Measurements from ENCODE around the gene SMIM23. TPM values are rescaled to one million over a fixed set of nuclear protein-coding genes. Genes with fewer than 3 reads are reported as not detected.

SMIM23 gene
- total and polyA plus RNA-seq, 2 of the 4 experiments (the other 2 are of a cell fraction) = not detected

DNA sequence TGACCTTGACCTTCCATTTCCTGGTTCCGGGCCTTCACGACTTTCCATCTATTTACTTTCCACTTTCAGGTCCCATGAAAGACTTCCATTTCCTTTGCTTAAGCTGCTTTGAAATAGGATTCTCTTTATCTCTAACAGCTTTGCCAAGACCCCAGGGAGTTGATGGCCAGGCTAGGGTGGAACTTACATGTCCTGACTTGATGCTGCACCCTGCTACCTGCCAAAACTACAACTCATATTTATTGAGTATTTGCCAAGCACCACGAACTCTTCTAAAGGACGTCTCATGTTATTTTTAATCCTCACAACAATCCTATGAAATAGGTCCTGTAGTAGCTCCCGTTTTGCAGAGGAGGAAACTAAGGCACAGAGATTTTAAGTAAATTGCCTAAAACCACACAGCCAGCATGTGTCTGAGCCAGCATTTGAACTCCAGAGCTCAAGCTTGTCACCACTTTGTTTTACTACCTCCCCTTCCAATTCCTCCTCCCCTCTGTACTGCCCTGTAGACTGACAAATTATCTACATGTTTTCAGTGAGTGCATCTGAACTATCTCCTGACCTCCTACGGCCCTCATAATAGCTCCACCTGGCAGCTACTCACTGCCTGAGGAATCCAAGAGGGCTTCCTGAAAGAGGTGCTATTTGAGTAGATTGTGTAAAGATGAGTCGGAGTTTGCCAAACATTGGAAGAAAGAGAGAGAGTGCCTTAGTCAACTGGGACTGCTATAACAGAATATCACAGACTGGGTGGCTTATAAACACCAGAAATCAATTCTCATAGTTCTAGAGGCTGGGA lies 38.4 kb upstream of the SMIM23 start (continued):
- TF ChIP-seq POLR2A (IDR thresholded peaks at IDR 0.05; ENCODE audit: low read depth, low read length) = no peak

DNA sequence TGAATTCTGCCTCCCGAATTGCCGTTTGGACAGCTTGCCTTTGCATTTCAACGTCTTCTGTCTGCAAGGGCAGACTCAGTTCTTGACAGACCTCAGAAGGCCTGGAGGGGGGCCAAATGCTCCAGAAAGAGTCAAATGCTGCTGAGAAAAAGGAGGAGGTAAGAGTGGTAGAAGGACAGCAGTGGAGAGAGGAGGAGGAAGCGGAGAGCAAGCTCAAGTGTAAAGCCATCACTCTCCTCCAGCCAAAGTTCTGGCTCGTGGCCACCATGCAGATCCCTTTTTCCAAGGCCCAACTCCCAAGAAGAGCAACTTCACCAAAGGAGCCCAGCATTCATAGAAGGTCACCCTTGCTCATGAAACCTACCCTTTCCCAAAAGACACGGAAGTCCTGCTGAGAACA lies 36.9 kb upstream of the SMIM23 start:
- H4K91ac ChIP-seq (ENCODE audit: insufficient read depth, low read depth, low read length) = no peak overlapping the region
- H2AK9ac ChIP-seq (replicated peaks; ENCODE audit: low read depth, low read length, poor library complexity) = no peak overlapping the region
- POLR2A ChIA-PET (ENCODE audit: unreplicated experiment) = no interaction called here
- no peak overlapping the region for H4K5ac ChIP-seq (ENCODE audit: low read depth, low read length)
- CTCF ChIA-PET = interaction anchor here (0.6 kb wide), 1 partner anchor 49 kb away, joined by 6 read pairs; no protein-coding TSS in a partner anchor
- no peak overlapping the region for H3K23ac ChIP-seq (ENCODE audit: low read depth, low read length)
- no peak overlapping the region for H3K9ac ChIP-seq (ENCODE audit: low read depth, low read length)
- no peak overlapping the region for H3K18ac ChIP-seq (ENCODE audit: low read depth, low read length)
- peaks cover 6% of the 10 kb centered on the region; the same call in 1 of the 2 replicates for H3K27me3 ChIP-seq (ENCODE audit: control insufficient read depth, insufficient read depth, low read length)
- H3K4ac ChIP-seq (ENCODE audit: low read depth, low read length) = no peak overlapping the region
- no peak overlapping the region for H2AFZ ChIP-seq (replicated peaks; ENCODE audit: low read length, poor library complexity)
- no peak overlapping the region for H2BK5ac ChIP-seq (ENCODE audit: low read depth, low read length, poor library complexity, severe bottlenecking)
- H3K9me3 ChIP-seq (ENCODE audit: control insufficient read depth, insufficient read depth, low read length) = no peaks in the 10 kb centered on the region
- no peak overlapping the region for H3K14ac ChIP-seq (replicated peaks; ENCODE audit: low read depth, low read length)
- no peak overlapping the region for H3K27ac ChIP-seq (ENCODE audit: insufficient read depth, low read length)
- intact Hi-C loops (cut with micrococcal nuclease) (no loop called here), in situ Hi-C loops (cut with MboI; ENCODE audit: low sequenced_read_pairs) (no loop called here), dilution Hi-C loops (cut with HindIII; ENCODE audit: low sequenced_read_pairs, unreplicated experiment) (no loop called here)
- BruUV-seq (replicated peaks) = no TSS peak
- DNase-seq (no peak), ATAC-seq (ENCODE audit: low read depth) (no peak)
- no peak overlapping the region for H2BK120ac ChIP-seq (ENCODE audit: low read depth, low read length)
- H2BK15ac ChIP-seq (ENCODE audit: low read depth, low read length) = no peak overlapping the region
- H4K20me1 ChIP-seq (ENCODE audit: insufficient read depth, low read length) = no peaks in the 10 kb centered on the region
- H3K79me1 ChIP-seq (ENCODE audit: low read depth in 1 of 2, low read length in 2 of 2) = no peaks in the 10 kb centered on the region
- no peak overlapping the region for H2BK20ac ChIP-seq (ENCODE audit: low read depth, low read length)
- no peak overlapping the region for H4K8ac ChIP-seq (ENCODE audit: low read depth in 2 of 2, low read length in 2 of 2)
- H3K36me3 ChIP-seq (ENCODE audit: control insufficient read depth, insufficient read depth, low read length) = no peaks in the 10 kb centered on the region
- no peaks in the 10 kb centered on the region for H3K9me1 ChIP-seq (ENCODE audit: insufficient read depth, low read length)
- H3K56ac ChIP-seq (ENCODE audit: extremely low read depth, insufficient read depth, low read length) = no peak overlapping the region
- WGBS, 2 experiments (ENCODE audit: extremely low coverage in 2 of 2, insufficient read length in 1 of 2) = 62% methylated on average over 5 of the region's 6 CpGs; no CpG with 5 or more reads in 1 of the 2 experiments
- H3K4me1 ChIP-seq (ENCODE audit: control insufficient read depth, insufficient read depth, low read length) = no peaks in the 10 kb centered on the region
- no peak overlapping the region for H3K4me2 ChIP-seq (ENCODE audit: low read depth, low read length)
- no peak overlapping the region for H2AK5ac ChIP-seq (ENCODE audit: low read depth, low read length)
- H3K4me3 ChIP-seq (ENCODE audit: insufficient read depth, low read depth, low read length) = no peak overlapping the region
- TF ChIP-seq, protein P1, sequence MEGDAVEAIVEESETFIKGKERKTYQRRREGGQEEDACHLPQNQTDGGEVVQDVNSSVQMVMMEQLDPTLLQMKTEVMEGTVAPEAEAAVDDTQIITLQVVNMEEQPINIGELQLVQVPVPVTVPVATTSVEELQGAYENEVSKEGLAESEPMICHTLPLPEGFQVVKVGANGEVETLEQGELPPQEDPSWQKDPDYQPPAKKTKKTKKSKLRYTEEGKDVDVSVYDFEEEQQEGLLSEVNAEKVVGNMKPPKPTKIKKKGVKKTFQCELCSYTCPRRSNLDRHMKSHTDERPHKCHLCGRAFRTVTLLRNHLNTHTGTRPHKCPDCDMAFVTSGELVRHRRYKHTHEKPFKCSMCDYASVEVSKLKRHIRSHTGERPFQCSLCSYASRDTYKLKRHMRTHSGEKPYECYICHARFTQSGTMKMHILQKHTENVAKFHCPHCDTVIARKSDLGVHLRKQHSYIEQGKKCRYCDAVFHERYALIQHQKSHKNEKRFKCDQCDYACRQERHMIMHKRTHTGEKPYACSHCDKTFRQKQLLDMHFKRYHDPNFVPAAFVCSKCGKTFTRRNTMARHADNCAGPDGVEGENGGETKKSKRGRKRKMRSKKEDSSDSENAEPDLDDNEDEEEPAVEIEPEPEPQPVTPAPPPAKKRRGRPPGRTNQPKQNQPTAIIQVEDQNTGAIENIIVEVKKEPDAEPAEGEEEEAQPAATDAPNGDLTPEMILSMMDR (conservative IDR thresholded peaks at IDR 0.05; ENCODE audit: low read depth, low read length) = no peak
- TF ChIP-seq FOS (IDR thresholded peaks at IDR 0.05; ENCODE audit: low read depth, low read length) (no peak), MAFK (IDR thresholded peaks at IDR 0.05; ENCODE audit: low read depth, low read length) (no peak), MAZ (IDR thresholded peaks at IDR 0.05; ENCODE audit: borderline replicate concordance, low read depth, low read length) (no peak), CHD1 (IDR thresholded peaks at IDR 0.05; ENCODE audit: low read depth, low read length) (no peak), POLR2A (IDR thresholded peaks at IDR 0.05; ENCODE audit: low read depth, low read length) (no peak), BHLHE40 (IDR thresholded peaks at IDR 0.05; ENCODE audit: low read depth, low read length) (no peak), RAD21 (IDR thresholded peaks at IDR 0.05; ENCODE audit: low read length) (no peak), NFE2L2 (IDR thresholded peaks at IDR 0.05; ENCODE audit: low read depth, low read length) (no peak), CEBPB (IDR thresholded peaks at IDR 0.05; ENCODE audit: low read depth, low read length) (no peak), RFX5 (IDR thresholded peaks at IDR 0.05; ENCODE audit: low read depth, low read length) (no peak), SMC3 (IDR thresholded peaks at IDR 0.05; ENCODE audit: low read depth, low read length) (no peak), MXI1 (IDR thresholded peaks at IDR 0.05; ENCODE audit: borderline replicate concordance, low read depth, low read length) (no peak)
- TF ChIP-seq, protein P2, sequence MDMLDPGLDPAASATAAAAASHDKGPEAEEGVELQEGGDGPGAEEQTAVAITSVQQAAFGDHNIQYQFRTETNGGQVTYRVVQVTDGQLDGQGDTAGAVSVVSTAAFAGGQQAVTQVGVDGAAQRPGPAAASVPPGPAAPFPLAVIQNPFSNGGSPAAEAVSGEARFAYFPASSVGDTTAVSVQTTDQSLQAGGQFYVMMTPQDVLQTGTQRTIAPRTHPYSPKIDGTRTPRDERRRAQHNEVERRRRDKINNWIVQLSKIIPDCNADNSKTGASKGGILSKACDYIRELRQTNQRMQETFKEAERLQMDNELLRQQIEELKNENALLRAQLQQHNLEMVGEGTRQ (IDR thresholded peaks at IDR 0.05; ENCODE audit: low read depth, low read length) = no peak
